GM20000 (cell line): ENCODE data around the gene NMRAL1.

Experiments used
- DNase-seq: peaks from one replicate; pipeline ENCODE4 v3.0.0; 2012; ENCODE audit warnings: low spot score
- TF ChIP-seq, protein P1 (sequence below): IDR thresholded peaks from 2 replicates; pipeline ENCODE4 v1.5.1; 2012; ENCODE audit warnings: mild to moderate bottlenecking, control low read depth; ENCODE audit errors: extremely low read depth, missing control alignments

NMRAL1 gene

DNA sequence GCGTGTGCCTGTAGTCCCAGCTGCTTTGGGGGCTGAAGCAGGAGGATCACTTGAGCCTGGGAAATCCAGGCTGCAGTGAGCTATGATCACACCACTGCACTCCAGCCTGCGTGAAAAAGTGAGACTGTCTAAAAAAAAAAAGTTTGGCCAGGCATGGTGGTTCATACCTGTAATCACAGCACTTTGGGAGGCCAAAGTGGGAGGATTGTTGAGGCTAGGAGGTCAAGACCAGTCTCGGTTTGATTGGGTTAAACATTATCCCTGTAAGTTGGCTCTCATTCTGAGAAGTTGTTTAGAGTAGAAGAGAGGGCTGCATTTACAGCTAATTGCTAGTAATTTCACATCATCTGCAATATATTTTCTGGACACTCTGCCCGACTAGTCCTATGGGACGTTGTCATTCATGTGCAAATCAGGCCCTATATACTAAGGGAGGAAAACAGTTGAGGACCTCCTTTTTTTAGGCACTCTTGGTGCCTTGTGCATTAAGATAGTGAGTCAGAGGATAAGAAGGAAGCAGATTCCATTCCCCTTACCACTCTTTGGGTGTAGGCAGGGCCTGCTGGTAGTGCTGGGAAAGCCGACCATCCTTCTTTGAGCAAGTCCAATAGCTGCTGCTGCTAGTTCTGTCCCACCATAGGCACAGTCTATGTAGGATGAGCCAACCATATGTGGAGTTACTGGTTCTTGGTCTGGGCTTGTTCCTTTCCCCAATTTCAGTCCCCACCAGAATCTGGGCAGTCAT, 20.5 kb upstream of the NMRAL1 start:
- DNase-seq = no peak
- TF ChIP-seq, protein P1, sequence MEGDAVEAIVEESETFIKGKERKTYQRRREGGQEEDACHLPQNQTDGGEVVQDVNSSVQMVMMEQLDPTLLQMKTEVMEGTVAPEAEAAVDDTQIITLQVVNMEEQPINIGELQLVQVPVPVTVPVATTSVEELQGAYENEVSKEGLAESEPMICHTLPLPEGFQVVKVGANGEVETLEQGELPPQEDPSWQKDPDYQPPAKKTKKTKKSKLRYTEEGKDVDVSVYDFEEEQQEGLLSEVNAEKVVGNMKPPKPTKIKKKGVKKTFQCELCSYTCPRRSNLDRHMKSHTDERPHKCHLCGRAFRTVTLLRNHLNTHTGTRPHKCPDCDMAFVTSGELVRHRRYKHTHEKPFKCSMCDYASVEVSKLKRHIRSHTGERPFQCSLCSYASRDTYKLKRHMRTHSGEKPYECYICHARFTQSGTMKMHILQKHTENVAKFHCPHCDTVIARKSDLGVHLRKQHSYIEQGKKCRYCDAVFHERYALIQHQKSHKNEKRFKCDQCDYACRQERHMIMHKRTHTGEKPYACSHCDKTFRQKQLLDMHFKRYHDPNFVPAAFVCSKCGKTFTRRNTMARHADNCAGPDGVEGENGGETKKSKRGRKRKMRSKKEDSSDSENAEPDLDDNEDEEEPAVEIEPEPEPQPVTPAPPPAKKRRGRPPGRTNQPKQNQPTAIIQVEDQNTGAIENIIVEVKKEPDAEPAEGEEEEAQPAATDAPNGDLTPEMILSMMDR = no peak

DNA sequence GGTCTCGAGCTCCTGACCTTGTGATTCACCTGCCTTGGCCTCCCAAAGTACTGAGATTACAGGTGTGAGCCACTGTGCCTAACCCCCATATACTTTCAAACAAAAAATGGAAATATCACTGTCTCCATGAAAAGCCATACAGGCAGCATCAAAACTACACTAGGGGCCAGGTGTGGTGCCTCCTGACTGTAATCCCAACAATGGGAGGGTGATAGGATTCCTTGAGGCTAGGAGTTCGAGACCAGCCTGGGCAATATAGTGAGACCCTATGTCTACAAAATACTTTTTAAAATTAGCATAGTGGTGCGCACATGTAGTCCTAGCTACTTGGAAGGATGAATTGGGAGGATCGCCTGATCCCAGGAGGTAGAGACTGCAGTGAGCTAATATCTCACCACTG, 17.5 kb upstream of the NMRAL1 start:
- no peak for DNase-seq
- TF ChIP-seq, protein P1 = no peak

DNA sequence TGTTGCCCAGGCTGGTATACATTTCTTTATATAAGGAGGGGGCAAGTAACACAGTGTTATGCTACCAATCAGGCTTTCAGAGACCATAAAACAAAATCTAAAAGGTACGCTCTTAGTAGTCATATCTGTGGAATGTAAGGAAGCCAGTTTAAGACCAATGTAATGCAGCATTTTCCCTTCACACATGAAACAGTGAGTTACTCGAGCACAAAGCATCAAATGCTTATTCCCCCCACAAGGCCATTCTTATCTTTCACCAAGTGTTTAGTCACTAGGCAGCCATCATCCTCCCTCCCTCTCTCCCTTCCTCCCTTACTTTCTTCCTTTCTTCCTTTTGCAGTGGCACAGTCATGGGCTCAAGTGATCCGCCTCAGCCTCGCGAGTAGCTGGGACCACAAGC, 14.6 kb upstream of the NMRAL1 start:
- TF ChIP-seq, protein P1 = no peak
- no peak for DNase-seq

DNA sequence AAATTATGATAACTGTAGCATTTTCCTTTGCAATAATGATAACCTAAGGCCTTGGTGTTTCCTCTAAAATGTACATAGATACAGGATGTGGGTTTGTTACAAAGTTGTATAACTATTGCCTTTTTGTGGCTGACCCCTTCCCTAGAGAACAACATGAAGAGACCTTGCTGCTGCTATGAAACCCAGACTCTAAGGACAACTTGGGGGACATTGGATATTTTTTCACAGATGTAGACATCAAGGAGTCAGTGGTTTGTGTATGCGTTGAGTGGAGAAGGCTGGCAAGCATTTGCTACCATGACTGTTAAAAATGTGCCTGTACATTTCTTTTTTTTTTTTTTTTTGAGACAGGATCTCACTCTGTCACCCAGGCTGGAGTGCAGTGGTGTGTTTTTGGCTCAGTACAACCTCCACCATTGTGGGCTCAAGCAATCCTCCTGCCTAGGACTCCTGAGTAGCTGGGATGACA, 14.1 kb upstream of the NMRAL1 start:
- DNase-seq = no peak
- TF ChIP-seq, protein P1 = no peak

DNA sequence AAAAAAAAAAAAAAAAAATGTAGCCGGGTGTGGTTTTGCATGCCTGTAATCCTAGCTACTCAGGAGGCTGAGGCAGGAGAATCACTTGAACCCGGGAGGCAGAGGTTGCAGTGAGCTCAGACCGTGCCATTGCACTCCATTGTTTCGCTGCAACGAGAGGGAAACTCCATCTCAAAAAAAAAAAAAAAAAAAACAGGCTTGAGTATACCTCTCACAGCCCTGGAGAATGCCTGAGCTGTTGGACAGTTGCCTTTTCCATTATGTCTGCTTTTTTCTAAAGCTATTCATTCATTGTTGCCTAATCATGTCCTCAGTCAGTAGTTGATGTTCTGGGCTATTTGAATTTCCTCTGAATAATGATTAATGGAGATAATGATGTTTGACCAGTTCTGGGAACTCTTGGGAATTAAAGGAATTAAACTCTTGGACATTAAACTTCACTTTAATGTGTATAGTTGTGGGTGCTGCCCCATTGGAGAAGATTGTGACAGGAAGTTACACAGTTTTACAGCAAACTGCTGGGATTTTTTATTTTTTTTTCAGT, 13.6 kb upstream of the NMRAL1 start:
- DNase-seq = no peak
- TF ChIP-seq, protein P1 = no peak

DNA sequence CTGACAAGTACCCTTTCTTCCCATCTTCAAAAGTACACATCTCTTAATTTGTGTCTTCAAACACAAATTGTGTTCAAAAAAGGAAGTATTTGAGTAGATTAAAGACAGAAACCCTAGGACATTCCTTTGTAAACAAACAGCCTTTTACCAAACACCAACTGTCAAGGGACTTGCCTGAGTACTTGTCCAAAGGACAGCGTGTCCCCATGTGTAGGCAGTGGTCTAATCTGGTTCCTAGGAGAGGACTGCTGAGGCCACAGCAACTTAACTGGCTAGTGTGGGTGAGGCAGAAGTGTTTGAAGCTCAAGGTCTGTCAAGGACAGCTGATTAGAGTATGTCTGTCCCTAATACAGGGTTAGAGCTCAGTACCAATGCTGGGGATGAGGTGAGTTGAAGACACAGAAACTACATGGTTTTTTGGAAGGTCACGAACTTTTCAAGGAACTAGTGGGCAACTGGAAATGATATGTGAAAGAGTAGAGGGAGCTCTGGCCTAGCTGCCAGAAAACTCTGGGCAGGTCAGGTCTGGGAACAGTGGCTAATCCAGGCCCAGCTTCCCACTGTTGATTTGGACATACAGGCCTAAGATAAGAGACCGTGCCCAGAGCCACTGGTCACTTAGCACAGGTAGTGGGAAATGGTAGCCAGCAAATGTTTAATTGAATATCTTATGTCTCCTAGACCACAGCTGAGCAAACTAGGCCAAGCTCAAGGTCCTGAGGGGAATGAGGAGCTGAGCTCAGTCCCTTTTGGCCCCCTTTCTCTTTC, 11.9 kb upstream of the NMRAL1 start:
- TF ChIP-seq, protein P1 = no peak
- DNase-seq = no peak

DNA sequence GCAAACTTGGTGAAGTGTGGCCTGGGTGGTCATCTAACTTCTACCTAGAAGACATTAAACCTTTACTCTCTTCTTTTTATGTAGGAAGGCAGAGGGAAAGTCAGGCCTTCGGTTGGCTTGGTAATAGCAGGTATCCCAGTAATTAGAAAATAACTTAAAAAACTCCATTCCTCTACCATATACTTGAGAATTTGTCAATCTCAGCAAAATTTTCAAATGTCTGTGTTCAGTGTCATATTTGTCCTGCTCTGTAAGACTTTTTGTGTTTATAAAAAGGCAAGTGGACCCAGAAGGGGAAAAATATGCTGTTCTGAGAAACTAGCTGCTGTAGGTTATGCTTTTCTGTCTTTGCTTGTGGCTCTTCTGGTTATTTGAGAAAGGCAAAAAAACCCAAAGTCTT, 7.5 kb upstream of the NMRAL1 start:
- DNase-seq = no peak
- TF ChIP-seq, protein P1 = no peak
